HEK293 (cell line): ENCODE measurements around the gene PRX.

ENCODE experiments used
- RBAK ChIP-seq: fragments of 450-650 bp; formaldehyde crosslinking; IDR thresholded peaks from 2 replicates; pipeline ENCODE4 v1.5.1; 2016; ENCODE audit warnings: missing biosample characterization, missing genetic modification characterization
- ZNF121 ChIP-seq: fragments of 450-650 bp; formaldehyde crosslinking; IDR thresholded peaks from 2 replicates; pipeline ENCODE4 v1.5.1; 2016; ENCODE audit warnings: missing biosample characterization, missing genetic modification characterization
- ZNF23 ChIP-seq: fragments of 450-650 bp; formaldehyde crosslinking; IDR thresholded peaks from 2 replicates; pipeline ENCODE4 v1.5.1; 2016; ENCODE audit warnings: missing biosample characterization, missing genetic modification characterization, borderline replicate concordance
- ZNF274 ChIP-seq, 2 experiments: fragments of 200-500 bp in 1 of 2; fragments of 450-650 bp in 1 of 2; sonication (Bioruptor generic) in 1 of 2; formaldehyde crosslinking in 1 of 2; IDR thresholded peaks; 2 replicates each; pipeline versions ENCODE4 v1.5.1 to v1.6.1; 2014 to 2016; ENCODE audit warnings: borderline replicate concordance in 1 of 2, inconsistent platforms in 1 of 2, low read length in 1 of 2, missing biosample characterization in 1 of 2, missing genetic modification characterization in 1 of 2
- ZNF777 ChIP-seq: fragments of 450-650 bp; formaldehyde crosslinking; IDR thresholded peaks from 2 replicates; pipeline ENCODE4 v1.5.1; 2017; ENCODE audit warnings: missing biosample characterization, missing genetic modification characterization, borderline replicate concordance
- TF ChIP-seq, protein P1 (sequence below): fragments of 450-650 bp; IDR thresholded peaks from 2 replicates; pipeline ENCODE4 v1.5.1; 2018; ENCODE audit warnings: missing biosample characterization, mild to moderate bottlenecking, missing genetic modification characterization
- TF ChIP-seq, protein P2 (sequence below): fragments of 450-650 bp; formaldehyde crosslinking; IDR thresholded peaks from 2 replicates; pipeline ENCODE4 v1.5.1; 2017; ENCODE audit warnings: missing biosample characterization, missing genetic modification characterization
- TF ChIP-seq, protein P3 (sequence below): fragments of 450-650 bp; formaldehyde crosslinking; conservative IDR thresholded peaks from 2 replicates; pipeline ENCODE4 v1.5.1; 2016; ENCODE audit warnings: low read depth, missing biosample characterization, missing genetic modification characterization

DNA sequence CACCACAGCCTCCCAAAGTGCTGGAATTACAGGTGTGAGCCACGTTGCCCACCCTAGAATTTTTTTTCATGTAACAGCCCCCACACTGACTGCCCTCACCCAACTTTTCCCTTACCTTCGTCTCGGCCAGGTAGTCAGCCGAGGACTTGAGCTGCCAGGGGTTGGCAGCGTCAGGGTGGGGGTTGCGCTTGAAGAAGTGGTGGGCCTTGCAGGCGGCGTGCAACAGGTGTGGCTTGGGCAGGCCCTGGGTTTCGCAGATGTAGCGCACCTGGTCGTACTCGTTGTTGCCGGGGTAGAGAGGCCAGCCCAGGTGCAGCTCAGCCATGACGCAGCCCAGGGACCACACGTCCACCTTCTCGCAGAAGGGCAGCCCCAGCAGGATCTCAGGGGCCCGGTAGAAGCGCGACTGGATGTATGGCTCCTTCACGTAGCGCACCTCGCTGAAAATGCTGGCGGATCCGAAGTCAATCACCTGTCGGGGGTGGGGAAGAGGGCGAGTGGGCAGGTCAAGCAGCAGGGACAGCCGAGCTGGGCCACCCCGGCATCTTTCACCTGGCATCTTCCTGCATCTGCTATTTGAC is 29.4 kb downstream of the PRX start:
- TF ChIP-seq ZNF274 (IDR thresholded peaks at IDR 0.05; ENCODE audit: low read length) (no peak), ZNF274 (tag by site-specific recombination; IDR thresholded peaks at IDR 0.05; ENCODE audit: borderline replicate concordance) (no peak), ZNF23 (no peak), RBAK (tag by site-specific recombination) (no peak), ZNF121 (tag by site-specific recombination) (no peak), ZNF777 (no peak)
- TF ChIP-seq, protein P1, sequence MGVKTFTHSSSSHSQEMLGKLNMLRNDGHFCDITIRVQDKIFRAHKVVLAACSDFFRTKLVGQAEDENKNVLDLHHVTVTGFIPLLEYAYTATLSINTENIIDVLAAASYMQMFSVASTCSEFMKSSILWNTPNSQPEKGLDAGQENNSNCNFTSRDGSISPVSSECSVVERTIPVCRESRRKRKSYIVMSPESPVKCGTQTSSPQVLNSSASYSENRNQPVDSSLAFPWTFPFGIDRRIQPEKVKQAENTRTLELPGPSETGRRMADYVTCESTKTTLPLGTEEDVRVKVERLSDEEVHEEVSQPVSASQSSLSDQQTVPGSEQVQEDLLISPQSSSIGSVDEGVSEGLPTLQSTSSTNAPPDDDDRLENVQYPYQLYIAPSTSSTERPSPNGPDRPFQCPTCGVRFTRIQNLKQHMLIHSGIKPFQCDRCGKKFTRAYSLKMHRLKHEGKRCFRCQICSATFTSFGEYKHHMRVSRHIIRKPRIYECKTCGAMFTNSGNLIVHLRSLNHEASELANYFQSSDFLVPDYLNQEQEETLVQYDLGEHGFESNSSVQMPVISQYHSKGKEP (tag by site-specific recombination) = no peak
- TF ChIP-seq, protein P2, sequence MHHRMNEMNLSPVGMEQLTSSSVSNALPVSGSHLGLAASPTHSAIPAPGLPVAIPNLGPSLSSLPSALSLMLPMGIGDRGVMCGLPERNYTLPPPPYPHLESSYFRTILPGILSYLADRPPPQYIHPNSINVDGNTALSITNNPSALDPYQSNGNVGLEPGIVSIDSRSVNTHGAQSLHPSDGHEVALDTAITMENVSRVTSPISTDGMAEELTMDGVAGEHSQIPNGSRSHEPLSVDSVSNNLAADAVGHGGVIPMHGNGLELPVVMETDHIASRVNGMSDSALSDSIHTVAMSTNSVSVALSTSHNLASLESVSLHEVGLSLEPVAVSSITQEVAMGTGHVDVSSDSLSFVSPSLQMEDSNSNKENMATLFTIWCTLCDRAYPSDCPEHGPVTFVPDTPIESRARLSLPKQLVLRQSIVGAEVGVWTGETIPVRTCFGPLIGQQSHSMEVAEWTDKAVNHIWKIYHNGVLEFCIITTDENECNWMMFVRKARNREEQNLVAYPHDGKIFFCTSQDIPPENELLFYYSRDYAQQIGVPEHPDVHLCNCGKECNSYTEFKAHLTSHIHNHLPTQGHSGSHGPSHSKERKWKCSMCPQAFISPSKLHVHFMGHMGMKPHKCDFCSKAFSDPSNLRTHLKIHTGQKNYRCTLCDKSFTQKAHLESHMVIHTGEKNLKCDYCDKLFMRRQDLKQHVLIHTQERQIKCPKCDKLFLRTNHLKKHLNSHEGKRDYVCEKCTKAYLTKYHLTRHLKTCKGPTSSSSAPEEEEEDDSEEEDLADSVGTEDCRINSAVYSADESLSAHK (tag by site-specific recombination) = no peak
- TF ChIP-seq, protein P3, sequence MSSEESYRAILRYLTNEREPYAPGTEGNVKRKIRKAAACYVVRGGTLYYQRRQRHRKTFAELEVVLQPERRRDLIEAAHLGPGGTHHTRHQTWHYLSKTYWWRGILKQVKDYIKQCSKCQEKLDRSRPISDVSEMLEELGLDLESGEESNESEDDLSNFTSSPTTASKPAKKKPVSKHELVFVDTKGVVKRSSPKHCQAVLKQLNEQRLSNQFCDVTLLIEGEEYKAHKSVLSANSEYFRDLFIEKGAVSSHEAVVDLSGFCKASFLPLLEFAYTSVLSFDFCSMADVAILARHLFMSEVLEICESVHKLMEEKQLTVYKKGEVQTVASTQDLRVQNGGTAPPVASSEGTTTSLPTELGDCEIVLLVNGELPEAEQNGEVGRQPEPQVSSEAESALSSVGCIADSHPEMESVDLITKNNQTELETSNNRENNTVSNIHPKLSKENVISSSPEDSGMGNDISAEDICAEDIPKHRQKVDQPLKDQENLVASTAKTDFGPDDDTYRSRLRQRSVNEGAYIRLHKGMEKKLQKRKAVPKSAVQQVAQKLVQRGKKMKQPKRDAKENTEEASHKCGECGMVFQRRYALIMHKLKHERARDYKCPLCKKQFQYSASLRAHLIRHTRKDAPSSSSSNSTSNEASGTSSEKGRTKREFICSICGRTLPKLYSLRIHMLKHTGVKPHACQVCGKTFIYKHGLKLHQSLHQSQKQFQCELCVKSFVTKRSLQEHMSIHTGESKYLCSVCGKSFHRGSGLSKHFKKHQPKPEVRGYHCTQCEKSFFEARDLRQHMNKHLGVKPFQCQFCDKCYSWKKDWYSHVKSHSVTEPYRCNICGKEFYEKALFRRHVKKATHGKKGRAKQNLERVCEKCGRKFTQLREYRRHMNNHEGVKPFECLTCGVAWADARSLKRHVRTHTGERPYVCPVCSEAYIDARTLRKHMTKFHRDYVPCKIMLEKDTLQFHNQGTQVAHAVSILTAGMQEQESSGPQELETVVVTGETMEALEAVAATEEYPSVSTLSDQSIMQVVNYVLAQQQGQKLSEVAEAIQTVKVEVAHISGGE (tag by site-specific recombination) = no peak
